DND-41 (cell line): ENCODE results near the gene CPNE4.

Source experiments
- ATAC-seq: fragments of 200-7000 bp; cut with Tn5 transposase; 3 replicates; pipeline ENCODE4 v1.9.1; 2021; ENCODE audit warnings: low read depth; ENCODE audit not compliant: insufficient read depth
- DNase-seq: peaks from one replicate; pipeline ENCODE4 v3.0.0-alpha.2; 2020
- H2AFZ ChIP-seq: 2 replicates; pipeline ENCODE4 v1.6.0; 2012; ENCODE audit warnings: low read depth, low read length
- H3K27ac ChIP-seq: 2 replicates; pipeline ENCODE4 v1.5.1; 2012; ENCODE audit warnings: low read length, inconsistent platforms
- H3K27me3 ChIP-seq: fragments of 200-600 bp; sonication (generic); 2 replicates; pipeline ENCODE4 v1.6.0; 2012; ENCODE audit warnings: low read length, mild to moderate bottlenecking, inconsistent platforms; ENCODE audit not compliant: insufficient read depth, poor library complexity
- H3K36me3 ChIP-seq: 2 replicates; pipeline ENCODE4 v1.5.1; 2012; ENCODE audit warnings: low read length, inconsistent platforms; ENCODE audit not compliant: insufficient read depth
- H3K4me1 ChIP-seq: 2 replicates; pipeline ENCODE4 v1.5.1; 2012; ENCODE audit warnings: mild to moderate bottlenecking, low read length; ENCODE audit not compliant: insufficient read depth
- H3K4me2 ChIP-seq: 2 replicates; pipeline ENCODE4 v1.6.0; 2012; ENCODE audit warnings: mild to moderate bottlenecking, moderate library complexity, low read length, inconsistent platforms; ENCODE audit not compliant: insufficient read depth
- H3K4me3 ChIP-seq, 2 experiments: fragments of 200-600 bp in 1 of 2; shearing (Covaris generic) in 1 of 2; 2 replicates each; pipeline ENCODE4 v1.5.1; 2012 to 2016; ENCODE audit warnings: inconsistent platforms in 2 of 2, low read length in 2 of 2, mild to moderate bottlenecking in 2 of 2, low read depth in 1 of 2, moderate library complexity in 1 of 2
- H3K79me2 ChIP-seq: 2 replicates; pipeline ENCODE4 v1.6.0; 2012; ENCODE audit warnings: low read length, inconsistent platforms; ENCODE audit not compliant: insufficient read depth
- H3K9ac ChIP-seq: 2 replicates; pipeline ENCODE4 v1.6.0; 2012; ENCODE audit warnings: low read depth, mild to moderate bottlenecking, inconsistent platforms, low read length, moderate library complexity
- H3K9me3 ChIP-seq: 2 replicates; pipeline ENCODE4 v1.5.1; 2012; ENCODE audit warnings: low read length, moderate library complexity, mild to moderate bottlenecking, inconsistent platforms; ENCODE audit not compliant: insufficient read depth, severe bottlenecking
- H4K20me1 ChIP-seq: 2 replicates; pipeline ENCODE4 v1.6.0; 2012; ENCODE audit warnings: low read length; ENCODE audit not compliant: insufficient read depth
- CTCF ChIP-seq: IDR thresholded peaks from 2 replicates; pipeline ENCODE4 v1.5.1; 2012; ENCODE audit warnings: borderline replicate concordance, low read length, moderate library complexity, mild to moderate bottlenecking; ENCODE audit not compliant: poor library complexity, severe bottlenecking; ENCODE audit errors: extremely low read depth
- EZH2 ChIP-seq: IDR thresholded peaks from 3 replicates; pipeline ENCODE4 v1.6.1; 2012; ENCODE audit warnings: borderline replicate concordance, low read depth, mild to moderate bottlenecking, moderate library complexity, low read length, inconsistent platforms; ENCODE audit not compliant: severe bottlenecking

Gene CPNE4

GRCh38 chr3:131555456-131555855 lies 479.4 kb downstream of the CPNE4 start:
- H3K4me1 ChIP-seq: no peaks in the 10 kb centered on the region
- H3K36me3 ChIP-seq: no peaks in the 10 kb centered on the region
- no peak overlapping the region for H3K4me3 ChIP-seq
- ATAC-seq: no peak
- TF ChIP-seq EZH2: no peak
- no peak for TF ChIP-seq CTCF
- H3K9me3 ChIP-seq: no peaks in the 10 kb centered on the region
- H3K27me3 ChIP-seq: peaks cover 6% of the 10 kb centered on the region
- H3K4me2 ChIP-seq: no peak overlapping the region
- H2AFZ ChIP-seq: no peak overlapping the region
- no peak for DNase-seq
- H3K27ac ChIP-seq: no peak overlapping the region
- no peak overlapping the region for H3K9ac ChIP-seq
- H3K79me2 ChIP-seq: no peaks in the 10 kb centered on the region
- H4K20me1 ChIP-seq: no peaks in the 10 kb centered on the region

GRCh38 chr3:131553495-131554247 lies 481.1 kb downstream of the CPNE4 start:
- no peak overlapping the region for H3K4me2 ChIP-seq
- H3K36me3 ChIP-seq: no peaks in the 10 kb centered on the region
- H3K4me1 ChIP-seq: no peaks in the 10 kb centered on the region
- H2AFZ ChIP-seq: no peak overlapping the region
- H4K20me1 ChIP-seq: no peaks in the 10 kb centered on the region
- H3K79me2 ChIP-seq: no peaks in the 10 kb centered on the region
- no peak for ATAC-seq
- DNase-seq: no peak
- TF ChIP-seq CTCF: no peak
- no peak for TF ChIP-seq EZH2
- H3K9me3 ChIP-seq: no peaks in the 10 kb centered on the region
- H3K27ac ChIP-seq: no peak overlapping the region
- H3K9ac ChIP-seq: no peak overlapping the region
- no peak overlapping the region for H3K4me3 ChIP-seq
- peaks cover 4% of the 10 kb centered on the region for H3K27me3 ChIP-seq

- no peak for TF ChIP-seq EZH2
- TF ChIP-seq CTCF: no peak
- H3K9ac ChIP-seq: no peak overlapping the region
- ATAC-seq: no peak
- no peak overlapping the region for H3K4me3 ChIP-seq
- no peaks in the 10 kb centered on the region for H3K79me2 ChIP-seq
- H3K4me2 ChIP-seq: no peak overlapping the region
- H3K27ac ChIP-seq: no peak overlapping the region
- H3K9me3 ChIP-seq: no peaks in the 10 kb centered on the region
- H4K20me1 ChIP-seq: no peaks in the 10 kb centered on the region
- H3K4me1 ChIP-seq: no peaks in the 10 kb centered on the region
- no peak for DNase-seq
- H3K27me3 ChIP-seq: no peaks in the 10 kb centered on the region
- H3K36me3 ChIP-seq: no peaks in the 10 kb centered on the region
- no peak overlapping the region for H2AFZ ChIP-seq
Observed at GRCh38 chr3:131551761-131552160, 483.1 kb downstream of the CPNE4 start.
